Peyer's patch (tissue), 4 donors: ENCODE results near the gene SACM1L. TPM values are rescaled to one million over a fixed set of nuclear protein-coding genes. Genes with fewer than 3 reads are reported as not detected.

Source experiments
- DNase-seq, 3 donors: peaks; one replicate each; pipeline ENCODE4 v3.0.0-alpha.2; 2017 to 2019
- H3K27ac ChIP-seq, 4 donors: fragments of 200-600 bp; sonication (generic); one replicate each; pipeline ENCODE4 v1.5.1; 2016 to 2019
- H3K27me3 ChIP-seq, 2 donors: fragments of 200-600 bp; sonication (generic); one replicate each; pipeline ENCODE4 v1.5.1; 2019
- H3K36me3 ChIP-seq, 3 donors: fragments of 200-600 bp; sonication (generic); one replicate each; pipeline ENCODE4 v1.5.1; 2016 to 2019
- H3K4me1 ChIP-seq, 4 donors: fragments of 200-600 bp; sonication (generic); one replicate each; pipeline ENCODE4 v1.5.1; 2016 to 2019
- H3K4me3 ChIP-seq, 4 donors: fragments of 200-600 bp; sonication (generic); 1 replicate in 3 of 4; 2 replicates in 1 of 4; pipeline ENCODE4 v1.5.1; 2016 to 2019; ENCODE audit warnings: mild to moderate bottlenecking in 1 of 4
- H3K9me3 ChIP-seq, 4 donors: fragments of 200-600 bp; sonication (generic); one replicate each; pipeline ENCODE4 v1.5.1; 2016 to 2019; ENCODE audit warnings: mild to moderate bottlenecking in 1 of 4
- CTCF ChIP-seq, 6 experiments: fragments of 450-650 bp in 4 of 6; fragments of 200-600 bp in 2 of 6; sonication (generic) in 1 of 6; IDR thresholded peaks; one replicate each; pipeline ENCODE4 v1.5.1; 2017 to 2019; ENCODE audit warnings: antibody characterized with exemption in 6 of 6, mild to moderate bottlenecking in 3 of 6, moderate library complexity in 1 of 6
- POLR2A ChIP-seq, 2 donors: fragments of 450-650 bp; IDR thresholded peaks; one replicate each; pipeline ENCODE4 v1.5.1; 2017; ENCODE audit warnings: antibody characterized with exemption in 2 of 2, mild to moderate bottlenecking in 2 of 2, moderate library complexity in 2 of 2
- total RNA-seq, 4 donors: library from RNA; depleted of rRNA; stranded (reverse); fragments of >200 nt; gene quantifications; one replicate each; pipeline ENCODE4 v1.1.0, GENCODE V29; 2016

The SACM1L gene
- total RNA-seq, 4 donors from 2014 or later = 42.0 to 79.2 (median 59.2) TPM

DNA sequence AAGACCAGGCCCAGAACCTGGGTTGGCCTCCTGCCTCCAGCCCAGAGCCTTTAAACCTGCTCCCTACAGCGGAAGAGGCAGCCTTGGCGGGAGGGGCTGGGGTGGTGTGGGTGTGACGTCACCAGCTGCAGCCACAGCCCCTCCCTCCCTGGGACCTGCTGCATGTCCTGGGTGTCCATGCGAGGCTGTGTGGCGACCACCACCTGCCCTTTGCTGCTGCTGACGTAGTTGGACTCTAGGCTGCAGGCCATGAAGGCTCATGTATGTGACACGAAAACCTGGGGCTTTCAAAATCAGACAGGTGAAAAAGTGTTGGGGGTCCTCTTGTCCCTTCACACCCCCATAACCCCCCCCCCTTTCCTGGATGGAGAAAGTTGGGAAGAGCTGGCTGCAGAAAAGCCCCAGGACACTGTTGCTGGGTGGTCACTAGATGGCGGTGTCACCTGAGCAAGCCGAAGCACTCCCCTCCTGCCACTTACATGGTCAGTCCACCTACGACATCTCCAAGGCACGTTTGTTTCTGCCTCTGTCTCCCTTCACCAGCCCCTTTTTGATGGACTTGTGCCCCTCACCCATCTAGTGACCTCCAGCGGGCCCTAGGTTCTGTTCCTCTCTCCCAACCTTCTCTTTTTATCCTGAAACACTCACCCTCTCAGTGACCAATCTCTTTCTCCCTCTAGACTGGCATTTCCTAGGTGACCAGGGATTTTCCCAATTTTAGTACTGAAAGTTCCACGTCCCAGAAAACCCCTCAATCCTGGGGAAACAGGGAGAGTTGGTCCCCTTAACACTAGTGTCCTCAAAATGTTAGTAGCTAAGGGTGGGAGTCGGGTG, 71.9 kb downstream of the SACM1L start:
- Histone ChIP-seq H3K36me3 (no peaks in the 10 kb centered on the region), H3K4me1 (no peaks in the 10 kb centered on the region), H3K27me3 (no peaks in the 10 kb centered on the region), H3K4me3 (no peak overlapping the region), H3K27ac (no peak overlapping the region), H3K9me3 (no peaks in the 10 kb centered on the region)
- DNase-seq = peak; percentile 28 to 79 (median 69)
- peak; percentile 69 to 87 (median 82) for TF ChIP-seq CTCF (IDR thresholded peaks at IDR 0.05)
- no peak for TF ChIP-seq POLR2A (IDR thresholded peaks at IDR 0.05)

DNA sequence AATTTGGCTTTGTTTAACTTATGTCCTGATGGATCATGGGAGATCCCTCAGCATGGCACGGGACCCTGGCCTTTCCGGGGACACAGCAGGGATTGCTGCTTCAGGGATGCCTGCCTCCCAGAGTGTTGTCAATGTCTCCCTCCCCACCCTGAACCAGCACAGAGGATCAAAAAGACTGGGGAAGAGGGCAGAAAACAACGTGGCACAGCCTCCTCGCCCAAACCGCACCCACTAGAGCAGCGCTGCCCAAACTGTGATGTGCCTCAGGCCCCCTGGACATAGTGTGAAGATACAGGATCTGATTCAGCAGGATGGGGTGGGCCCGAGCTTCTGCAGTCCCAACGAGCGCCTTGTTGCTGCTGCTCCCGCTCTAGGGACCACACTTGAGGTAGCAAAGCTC, 72.6 kb downstream of the SACM1L start:
- no peak overlapping the region for H3K27ac ChIP-seq
- H3K9me3 ChIP-seq = no peaks in the 10 kb centered on the region
- H3K4me1 ChIP-seq = no peaks in the 10 kb centered on the region
- no peak for TF ChIP-seq POLR2A (IDR thresholded peaks at IDR 0.05)
- TF ChIP-seq CTCF (IDR thresholded peaks at IDR 0.05) = no peak
- no peak overlapping the region for H3K4me3 ChIP-seq
- no peaks in the 10 kb centered on the region for H3K27me3 ChIP-seq
- DNase-seq = peak in 1 of 3 donors; percentile 31
- H3K36me3 ChIP-seq = no peaks in the 10 kb centered on the region

GRCh38 chr3:45762647-45763302, 73.6 kb downstream of the SACM1L start:
- no peaks in the 10 kb centered on the region for H3K4me1 ChIP-seq
- H3K4me3 ChIP-seq = no peak overlapping the region
- DNase-seq = peak in 1 of 3 donors; percentile 39
- H3K36me3 ChIP-seq = no peaks in the 10 kb centered on the region
- H3K27me3 ChIP-seq = no peaks in the 10 kb centered on the region
- no peak overlapping the region for H3K27ac ChIP-seq
- no peaks in the 10 kb centered on the region for H3K9me3 ChIP-seq
- no peak for TF ChIP-seq CTCF (IDR thresholded peaks at IDR 0.05)
- no peak for TF ChIP-seq POLR2A (IDR thresholded peaks at IDR 0.05)

DNA sequence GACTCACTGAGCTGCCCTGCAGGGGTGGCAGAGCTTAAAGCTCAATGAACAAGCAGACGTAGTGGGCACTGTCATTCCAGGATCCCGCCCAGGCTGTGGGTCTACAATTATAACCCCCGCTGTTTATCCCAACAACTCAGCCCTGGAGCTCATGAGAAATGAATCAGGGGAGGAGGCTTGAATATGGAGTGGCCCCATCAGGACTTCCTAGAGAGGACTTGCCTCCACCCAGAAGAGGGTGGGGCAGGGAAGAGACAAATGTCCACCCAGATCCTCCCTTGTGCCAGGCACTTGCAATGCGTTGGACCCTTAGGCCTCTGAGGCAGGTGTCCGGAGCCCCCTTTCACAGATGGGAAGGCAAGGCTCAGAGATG, 74.1 kb downstream of the SACM1L start:
- TF ChIP-seq CTCF (IDR thresholded peaks at IDR 0.05) (no peak), POLR2A (IDR thresholded peaks at IDR 0.05) (no peak)
- peak in 1 of 3 donors; percentile 31 for DNase-seq
- Histone ChIP-seq H3K27me3 (no peaks in the 10 kb centered on the region), H3K4me3 (no peak overlapping the region), H3K9me3 (no peaks in the 10 kb centered on the region), H3K4me1 (no peaks in the 10 kb centered on the region), H3K27ac (no peak overlapping the region), H3K36me3 (no peaks in the 10 kb centered on the region)

DNA sequence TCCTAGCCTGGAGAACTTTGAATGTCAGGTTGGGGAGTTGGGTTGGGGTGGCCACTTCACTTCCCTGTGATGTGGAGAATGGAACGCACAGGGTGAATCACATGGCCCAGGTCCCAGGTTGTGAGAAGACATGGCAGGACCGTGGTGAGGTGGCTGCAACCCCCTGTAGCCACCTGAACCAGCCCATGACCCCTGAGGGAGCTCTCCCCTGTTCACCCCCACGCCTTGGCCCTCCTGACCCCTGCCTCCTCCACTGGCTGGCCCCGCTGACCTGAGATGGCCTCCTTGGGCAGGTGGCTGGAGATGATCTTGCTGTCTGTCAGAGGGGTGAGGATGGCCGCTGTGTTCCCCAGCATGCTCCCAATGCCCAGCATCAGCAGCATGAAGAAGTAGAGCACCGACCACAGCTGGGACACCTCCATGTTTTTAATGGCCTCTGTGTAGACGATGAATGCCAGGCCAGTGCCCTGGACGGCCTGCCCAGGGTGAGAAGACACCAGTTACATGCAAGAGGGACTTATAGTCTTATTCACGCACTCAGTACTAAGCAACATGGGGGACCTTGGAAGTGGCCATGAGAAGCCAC, 76.2 kb downstream of the SACM1L start:
- Histone ChIP-seq H3K9me3 (no peaks in the 10 kb centered on the region), H3K4me1 (no peaks in the 10 kb centered on the region), H3K36me3 (no peaks in the 10 kb centered on the region), H3K27ac (no peak overlapping the region), H3K4me3 (no peak overlapping the region), H3K27me3 (no peaks in the 10 kb centered on the region)
- TF ChIP-seq POLR2A (IDR thresholded peaks at IDR 0.05) = no peak
- no peak for TF ChIP-seq CTCF (IDR thresholded peaks at IDR 0.05)
- DNase-seq = peak in 1 of 3 donors; percentile 34
